ENCODE measurements around the gene DAB1. TPM values are rescaled to one million over a fixed set of nuclear protein-coding genes. Genes with fewer than 3 reads are reported as not detected.

The DAB1 gene
- total RNA-seq, 1 experiment from 2014 or later = not detected

GRCh38 chr1:57312869-57313268, 111.0 kb downstream of the DAB1 start:
- POLR2A ChIA-PET = no interaction called here

More at GRCh38 chr1:57312869-57313268, 111.0 kb downstream of the DAB1 start:
- Histone ChIP-seq H3K27me3 (ENCODE audit: insufficient read depth, low read length) (no peaks in the 10 kb centered on the region), H2AFZ (ENCODE audit: low read depth, low read length, poor library complexity, severe bottlenecking) (no peak overlapping the region), H3K9me3 (ENCODE audit: control insufficient read depth in 1 of 2, insufficient read depth in 1 of 2, low read depth in 1 of 2, low read length in 2 of 2) (no peaks in the 10 kb centered on the region), H3K9me2 (ENCODE audit: insufficient read depth) (no peaks in the 10 kb centered on the region), H3K36me3 (ENCODE audit: control insufficient read depth in 1 of 2, insufficient read depth in 2 of 2, low read length in 2 of 2) (no peaks in the 10 kb centered on the region), H3K9ac (ENCODE audit: low read length) (no peak overlapping the region), H4K20me1 (ENCODE audit: insufficient read depth) (no peaks in the 10 kb centered on the region), H3K27ac (ENCODE audit: low read depth, low read length) (no peak overlapping the region), H3K4me3 (replicated peaks in 1 of 2; ENCODE audit: low read depth in 1 of 2, low read length in 2 of 2) (no peak overlapping the region), H3K4me1 (ENCODE audit: control insufficient read depth in 1 of 2, insufficient read depth in 2 of 2, low read length in 2 of 2) (no peaks in the 10 kb centered on the region), H3K79me2 (ENCODE audit: insufficient read depth, low read length) (no peaks in the 10 kb centered on the region), H3K4me2 (ENCODE audit: low read length) (no peak overlapping the region)
- RAD21 ChIA-PET (ENCODE audit: low non-redundant PET in 1 of 2, low total read pairs in 2 of 2, uncharacterized antibody in 2 of 2, unreplicated experiment in 2 of 2) = no interaction called here
- intact Hi-C loops (cut with micrococcal nuclease) = no loop called here
- BruUV-seq (replicated peaks) = no TSS peak
- CTCF ChIA-PET = no interaction called here
- TF ChIP-seq CEBPB (IDR thresholded peaks at IDR 0.05; ENCODE audit: low read depth) (no peak), SP1 (IDR thresholded peaks at IDR 0.05; ENCODE audit: low read depth) (no peak), REST (IDR thresholded peaks at IDR 0.05; ENCODE audit: low read depth) (no peak), ELF1 (IDR thresholded peaks at IDR 0.05; ENCODE audit: borderline replicate concordance, low read depth) (no peak), YY1 (IDR thresholded peaks at IDR 0.05; ENCODE audit: extremely low read depth, insufficient replicate concordance, low read depth, low read length) (no peak), ZNF274 (IDR thresholded peaks at IDR 0.05; ENCODE audit: low read depth, low read length) (no peak), SIN3A (IDR thresholded peaks at IDR 0.05; ENCODE audit: low read depth) (no peak), ZFX (IDR thresholded peaks at IDR 0.05) (no peak), POLR2AphosphoS5 (IDR thresholded peaks at IDR 0.05; ENCODE audit: low read depth, low read length) (no peak), TCF7L2 (IDR thresholded peaks at IDR 0.05; ENCODE audit: borderline replicate concordance, extremely low read depth, insufficient read depth, insufficient read length) (no peak), CBX3 (IDR thresholded peaks at IDR 0.05; ENCODE audit: low read depth) (no peak), SRF (IDR thresholded peaks at IDR 0.05; ENCODE audit: low read depth) (no peak)
- ATAC-seq (no peak), DNase-seq (ENCODE audit: low read depth, low spot score) (no peak)

All from HCT116 (cell line).